Measurements from ENCODE around the gene SH3PXD2A. TPM values are rescaled to one million over a fixed set of nuclear protein-coding genes. Genes with fewer than 3 reads are reported as not detected.

The SH3PXD2A gene
- total RNA-seq, 1 experiment from 2014 or later, result 4.5 TPM

DNA sequence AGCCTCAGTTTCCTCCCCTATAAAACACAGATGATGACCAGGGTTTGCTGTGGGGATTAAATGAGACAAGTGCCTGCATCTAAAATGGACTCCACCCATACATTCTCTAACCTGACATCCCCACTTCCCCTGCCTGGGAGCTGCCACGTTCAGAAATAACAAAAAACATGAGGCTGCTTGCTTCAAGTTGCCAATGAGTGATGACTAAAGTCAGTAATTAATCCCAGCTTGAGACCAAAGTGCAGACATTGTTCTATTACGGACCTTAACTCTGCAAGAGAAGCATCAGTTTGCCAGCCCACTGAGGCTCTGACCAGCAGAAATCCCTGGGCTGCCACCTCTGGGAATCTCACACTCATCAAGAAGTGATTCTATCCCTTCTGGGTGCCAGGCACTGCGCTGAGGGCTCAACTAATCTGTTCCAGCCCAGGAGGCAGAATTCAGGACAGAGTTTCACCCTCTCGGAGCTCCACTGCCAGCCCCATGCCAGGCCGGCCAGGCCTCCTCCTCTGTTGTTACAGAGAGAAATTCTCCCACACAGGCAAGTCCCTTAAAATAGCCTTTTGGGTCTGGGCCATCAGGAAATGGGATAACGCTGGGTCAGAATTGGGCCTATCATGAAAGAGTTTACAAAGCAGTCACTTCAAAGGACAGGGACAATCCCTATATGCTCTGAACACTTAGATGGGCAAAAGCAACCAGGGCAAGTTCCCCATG lies 11.4 kb downstream of the SH3PXD2A start:
- H2BK5ac ChIP-seq (ENCODE audit: insufficient read length, low read length), result no peak overlapping the region
- no peak overlapping the region for H3K14ac ChIP-seq (ENCODE audit: insufficient read depth, low read length)
- no peak overlapping the region for H2AK5ac ChIP-seq (ENCODE audit: insufficient read length, low read length)
- no peak overlapping the region for H3T11ph ChIP-seq (ENCODE audit: low read length)
- no peak overlapping the region for H3K4me2 ChIP-seq (ENCODE audit: insufficient read depth, insufficient read length, low read length)
- Mint-ChIP-seq H3K4me1 (peaks cover 42 to 43% of the 10 kb centered on the region in 2 experiments), H3K9me3 (no peaks in the 10 kb centered on the region), H3K36me3 (ENCODE audit: insufficient read depth in 1 of 3, low read depth in 3 of 3) (no peaks in the 10 kb centered on the region), H3K27me3 (ENCODE audit: low read depth) (peaks cover 5% of the 10 kb centered on the region), H3K4me3 (no peak overlapping the region), H3K27ac (no peak overlapping the region)
- no peak overlapping the region for H3K4ac ChIP-seq (ENCODE audit: low read depth, low read length)
- no peaks in the 10 kb centered on the region for H4K20me1 ChIP-seq (ENCODE audit: control insufficient read depth, insufficient read depth, insufficient read length)
- peaks cover 13% of the 10 kb centered on the region; the same call in 1 of the 2 replicates for H3K4me1 ChIP-seq (ENCODE audit: insufficient read depth, low read length)
- no peaks in the 10 kb centered on the region for H3K23me2 ChIP-seq (ENCODE audit: insufficient read length, low read depth, low read length, poor library complexity, severe bottlenecking)
- no peak overlapping the region for H2BK15ac ChIP-seq (ENCODE audit: low read depth, low read length)
- TF ChIP-seq, protein P1, sequence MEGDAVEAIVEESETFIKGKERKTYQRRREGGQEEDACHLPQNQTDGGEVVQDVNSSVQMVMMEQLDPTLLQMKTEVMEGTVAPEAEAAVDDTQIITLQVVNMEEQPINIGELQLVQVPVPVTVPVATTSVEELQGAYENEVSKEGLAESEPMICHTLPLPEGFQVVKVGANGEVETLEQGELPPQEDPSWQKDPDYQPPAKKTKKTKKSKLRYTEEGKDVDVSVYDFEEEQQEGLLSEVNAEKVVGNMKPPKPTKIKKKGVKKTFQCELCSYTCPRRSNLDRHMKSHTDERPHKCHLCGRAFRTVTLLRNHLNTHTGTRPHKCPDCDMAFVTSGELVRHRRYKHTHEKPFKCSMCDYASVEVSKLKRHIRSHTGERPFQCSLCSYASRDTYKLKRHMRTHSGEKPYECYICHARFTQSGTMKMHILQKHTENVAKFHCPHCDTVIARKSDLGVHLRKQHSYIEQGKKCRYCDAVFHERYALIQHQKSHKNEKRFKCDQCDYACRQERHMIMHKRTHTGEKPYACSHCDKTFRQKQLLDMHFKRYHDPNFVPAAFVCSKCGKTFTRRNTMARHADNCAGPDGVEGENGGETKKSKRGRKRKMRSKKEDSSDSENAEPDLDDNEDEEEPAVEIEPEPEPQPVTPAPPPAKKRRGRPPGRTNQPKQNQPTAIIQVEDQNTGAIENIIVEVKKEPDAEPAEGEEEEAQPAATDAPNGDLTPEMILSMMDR (conservative IDR thresholded peaks at IDR 0.05), result no peak
- H4K8ac ChIP-seq (replicated peaks; ENCODE audit: insufficient read length, low read depth, low read length), result no peak overlapping the region
- H3K79me2 ChIP-seq (ENCODE audit: insufficient read depth, low read length), result no peaks in the 10 kb centered on the region
- H3K56ac ChIP-seq (ENCODE audit: insufficient read length, low read depth, low read length), result no peak overlapping the region
- H2BK12ac ChIP-seq (ENCODE audit: insufficient read length, low read depth, low read length), result no peak overlapping the region
- H3K9me3 ChIP-seq (ENCODE audit: control insufficient read depth, low read depth, low read length), result no peaks in the 10 kb centered on the region
- H3K18ac ChIP-seq (ENCODE audit: insufficient read length, low read depth, low read length), result no peak overlapping the region
- H2BK120ac ChIP-seq (ENCODE audit: low read depth, low read length, poor library complexity, severe bottlenecking), result no peak overlapping the region
- H3K27me3 ChIP-seq (ENCODE audit: insufficient read depth, low read length), result no peaks in the 10 kb centered on the region
- H3K27ac ChIP-seq (ENCODE audit: insufficient read length, low read depth, low read length), result no peak overlapping the region
- H3K79me1 ChIP-seq (ENCODE audit: insufficient read depth, low read depth, low read length, poor library complexity, severe bottlenecking), result no peaks in the 10 kb centered on the region
- no peak overlapping the region for H4K91ac ChIP-seq (ENCODE audit: insufficient read length, low read depth, low read length)
- no peak overlapping the region for H3K23ac ChIP-seq (ENCODE audit: insufficient read length, low read depth, low read length)
- no peak overlapping the region for H3K9ac ChIP-seq (ENCODE audit: extremely low read depth, insufficient read length, low read length)
- H4K5ac ChIP-seq (ENCODE audit: insufficient read length, low read depth, low read length), result no peak overlapping the region
- no CpG with 5 or more reads among the region's 6 CpGs for WGBS (ENCODE audit: extremely low coverage, insufficient read length, low lambda C conversion rate)
- H2BK20ac ChIP-seq (ENCODE audit: low read depth, low read length, poor library complexity, severe bottlenecking), result no peak overlapping the region
- DNase-seq, result no peak
- no peak overlapping the region for H2AFZ ChIP-seq (ENCODE audit: low read length)

Measured in H9 (cell line).